Activated naive CD8-positive, alpha-beta T cell treated with anti-CD3 and anti-CD28 coated beads, Interleukin-2, amount 50 U/mL, for 24 hours (primary cell): ENCODE results near the gene SETSIP.
A peak's percentile ranks its signal among the peaks of the same experiment; 100 is the strongest.
"Not testable (repeated sequence)": the region's sequence is repeated elsewhere in the genome, so short reads cannot be mapped to it uniquely, and the experiment has no call there.

Experiments
- ATAC-seq: fragments of 150-1000 bp; cut with Tn5 transposase; one replicate; pipeline ENCODE4 v1.10.0; 2021
- DNase-seq: peaks from one replicate; pipeline ENCODE4 v3.0.0; 2021
- H3K27ac Mint-ChIP-seq: one replicate; pipeline ENCODE4 v1.8.0; 2021; ENCODE audit warnings: mild to moderate bottlenecking, mixed read lengths
- H3K27me3 Mint-ChIP-seq: one replicate; pipeline ENCODE4 v1.8.0; 2021; ENCODE audit warnings: mixed read lengths
- H3K36me3 Mint-ChIP-seq: one replicate; pipeline ENCODE4 v1.8.0; 2021; ENCODE audit warnings: low read depth, mixed read lengths
- H3K4me1 Mint-ChIP-seq: one replicate; pipeline ENCODE4 v1.8.0; 2021; ENCODE audit warnings: mixed read lengths
- H3K4me3 Mint-ChIP-seq: one replicate; pipeline ENCODE4 v1.8.0; 2021; ENCODE audit warnings: mild to moderate bottlenecking, moderate library complexity, mixed read lengths
- H3K9me3 Mint-ChIP-seq: one replicate; pipeline ENCODE4 v1.8.0; 2021; ENCODE audit warnings: mixed read lengths

The SETSIP gene

GRCh38 chr1:92031281-92032110, 43.7 kb downstream of the SETSIP start:
- Mint-ChIP-seq H3K4me1 (peaks cover 18% of the 10 kb centered on the region), H3K27me3 (peaks cover 30% of the 10 kb centered on the region), H3K36me3 (no peaks in the 10 kb centered on the region), H3K9me3 (no peaks in the 10 kb centered on the region), H3K4me3 (no peak overlapping the region), H3K27ac (no peak overlapping the region)
- ATAC-seq, result no peak
- DNase-seq, result no peak

GRCh38 chr1:92030656-92031107, 44.5 kb downstream of the SETSIP start:
- DNase-seq (no peak), ATAC-seq (peak; percentile 62)

DNA sequence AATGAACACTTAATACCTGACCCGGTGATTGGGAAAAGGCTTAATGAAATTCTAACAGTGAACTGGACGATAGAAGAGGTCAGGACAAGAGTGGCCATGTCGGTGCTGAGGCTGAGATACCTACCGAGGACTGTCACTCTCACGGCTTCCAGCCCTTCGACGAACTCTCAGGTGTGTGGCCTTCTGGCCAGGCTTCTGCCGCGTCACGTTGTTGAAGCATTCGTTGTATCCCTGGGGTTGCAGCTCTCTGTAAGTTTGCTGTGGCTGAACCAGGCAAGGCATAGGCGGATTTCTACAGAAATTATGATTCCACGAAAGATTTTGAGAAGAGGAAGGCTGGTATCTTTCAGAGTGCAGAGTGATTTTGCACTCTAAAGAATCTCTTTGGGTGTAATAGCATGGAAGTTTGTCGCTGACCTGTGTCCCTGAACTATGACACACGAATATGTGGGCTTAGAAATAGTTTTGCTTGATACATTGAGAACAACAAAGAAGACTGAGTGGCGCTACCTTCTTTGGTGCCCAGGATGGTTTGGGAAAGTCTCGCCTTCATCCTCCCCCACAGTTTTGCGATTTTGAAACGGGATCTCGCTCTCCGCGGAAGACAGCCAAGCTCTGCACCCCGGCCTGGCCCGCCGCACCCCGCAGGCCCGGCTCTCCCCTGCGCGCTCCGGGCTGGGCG, 45.8 kb downstream of the SETSIP start:
- Mint-ChIP-seq H3K27ac (no peak overlapping the region), H3K27me3 (peaks cover 30% of the 10 kb centered on the region), H3K36me3 (no peaks in the 10 kb centered on the region), H3K4me3 (peak overlapping the region; percentile 74), H3K4me1 (peaks cover 18% of the 10 kb centered on the region), H3K9me3 (no peaks in the 10 kb centered on the region)
- DNase-seq, result no peak
- ATAC-seq, result no peak

More at GRCh38 chr1:92030656-92031107, 44.5 kb downstream of the SETSIP start:
- Mint-ChIP-seq H3K27ac (no peak overlapping the region), H3K9me3 (no peaks in the 10 kb centered on the region), H3K4me3 (peak overlapping the region; percentile 67), H3K4me1 (peaks cover 18% of the 10 kb centered on the region), H3K27me3 (peaks cover 30% of the 10 kb centered on the region), H3K36me3 (no peaks in the 10 kb centered on the region)

GRCh38 chr1:92026806-92027205, 48.4 kb downstream of the SETSIP start:
- H3K9me3 Mint-ChIP-seq, result no peaks in the 10 kb centered on the region
- H3K27ac Mint-ChIP-seq, result no peak overlapping the region
- H3K4me3 Mint-ChIP-seq, result no peak overlapping the region
- DNase-seq (no peak), ATAC-seq (no peak)
- peaks cover 29% of the 10 kb centered on the region for H3K27me3 Mint-ChIP-seq
- H3K4me1 Mint-ChIP-seq, result peaks cover 18% of the 10 kb centered on the region
- H3K36me3 Mint-ChIP-seq, result no peaks in the 10 kb centered on the region

- H3K27me3 Mint-ChIP-seq, result peaks cover 25% of the 10 kb centered on the region
- not testable (repeated sequence) for H3K4me3 Mint-ChIP-seq, H3K9me3 Mint-ChIP-seq, DNase-seq, H3K36me3 Mint-ChIP-seq, H3K27ac Mint-ChIP-seq, ATAC-seq
- peaks cover 12% of the 10 kb centered on the region for H3K4me1 Mint-ChIP-seq
Measured at GRCh38 chr1:92026042-92026441, 49.2 kb downstream of the SETSIP start.
